ENCODE data around the gene CCNE1. TPM values are rescaled to one million over a fixed set of nuclear protein-coding genes. Genes with fewer than 3 reads are reported as not detected.

CCNE1 gene
- total RNA-seq, 1 donor from 2014 or later: 39.6 TPM

DNA sequence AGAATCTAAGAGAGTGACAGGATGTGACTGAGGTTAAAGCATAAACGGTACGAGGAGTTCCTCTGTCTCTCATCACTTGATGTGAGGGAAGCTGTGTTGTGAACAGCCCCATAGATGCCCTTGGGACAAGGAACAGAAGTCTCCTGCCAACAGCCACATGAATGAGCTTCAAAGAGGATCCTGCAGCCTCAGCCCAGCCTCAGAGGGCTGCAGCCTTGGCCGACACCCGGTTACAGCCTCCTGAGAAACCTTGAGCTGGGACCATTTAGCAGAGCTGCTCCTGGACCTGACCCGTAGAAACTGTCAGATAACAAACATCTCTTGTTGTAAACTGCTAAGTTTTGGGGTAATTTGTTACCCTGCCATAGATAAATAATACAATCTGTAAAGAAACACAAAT is 54.2 kb downstream of the CCNE1 start:
- no peak for DNase-seq (ENCODE audit: low spot score)
- H3K27me3 Mint-ChIP-seq (ENCODE audit: low read depth): peaks cover 24% of the 10 kb centered on the region
- peaks cover 1% of the 10 kb centered on the region for H3K4me1 Mint-ChIP-seq (ENCODE audit: low read depth)
- H3K36me3 Mint-ChIP-seq (ENCODE audit: low read depth): no peaks in the 10 kb centered on the region
- H3K9me3 Mint-ChIP-seq: peaks cover 15% of the 10 kb centered on the region
- no peak overlapping the region for H3K27ac Mint-ChIP-seq
- no peak overlapping the region for H3K4me3 Mint-ChIP-seq (ENCODE audit: low read depth)
- intact Hi-C loops (cut with micrococcal nuclease): no loop called here

DNA sequence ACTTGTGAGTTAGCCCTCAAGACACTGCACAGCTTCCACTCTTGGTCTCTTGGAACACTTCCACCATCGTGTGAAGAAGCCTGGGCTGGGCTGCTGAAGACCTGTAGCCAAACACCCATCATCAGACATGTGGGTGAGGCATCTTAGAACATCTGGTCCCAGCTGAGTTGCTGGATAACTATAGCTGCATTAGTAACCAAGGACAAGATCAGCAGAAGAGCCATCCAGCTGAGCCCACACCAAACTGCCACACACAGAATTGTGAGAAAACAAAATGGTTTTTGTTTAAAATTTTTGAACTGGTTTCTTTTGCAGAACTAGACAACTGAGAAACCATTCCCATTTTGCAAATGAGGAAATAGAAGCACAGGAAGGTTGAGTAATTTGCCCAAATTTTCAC is 56.2 kb downstream of the CCNE1 start:
- no peaks in the 10 kb centered on the region for H3K36me3 Mint-ChIP-seq (ENCODE audit: low read depth)

DNA sequence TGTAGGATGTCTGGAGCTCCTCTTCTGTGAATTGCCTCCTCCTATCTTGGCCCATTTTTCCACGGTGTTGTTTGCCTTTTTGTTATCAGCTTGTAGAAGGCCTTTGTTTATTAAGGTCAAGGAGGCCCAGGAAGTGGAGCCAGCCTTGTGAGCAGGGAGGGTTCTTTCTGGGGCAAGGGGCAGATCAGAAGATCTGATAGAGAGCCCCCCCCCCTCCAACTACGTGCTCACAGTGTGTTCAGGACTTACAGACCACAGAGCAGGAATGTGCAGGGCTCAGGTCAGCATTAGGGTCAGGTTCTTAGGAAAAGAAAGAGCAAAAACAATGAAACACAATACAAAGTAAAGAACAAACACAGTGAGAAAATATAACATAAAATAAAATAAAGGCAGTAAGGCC is 59.4 kb downstream of the CCNE1 start:
- H3K27ac Mint-ChIP-seq: no peak overlapping the region
- no peaks in the 10 kb centered on the region for H3K36me3 Mint-ChIP-seq (ENCODE audit: low read depth)
- intact Hi-C loops (cut with micrococcal nuclease): no loop called here
- DNase-seq (ENCODE audit: low spot score): no peak
- H3K4me1 Mint-ChIP-seq (ENCODE audit: low read depth): peaks cover 9% of the 10 kb centered on the region
- peaks cover 15% of the 10 kb centered on the region for H3K9me3 Mint-ChIP-seq
- no peak overlapping the region for H3K4me3 Mint-ChIP-seq (ENCODE audit: low read depth)
- H3K27me3 Mint-ChIP-seq (ENCODE audit: low read depth): peaks cover 21% of the 10 kb centered on the region

More for the DNA sequence above, 56.2 kb downstream of the CCNE1 start:
- H3K27ac Mint-ChIP-seq: no peak overlapping the region
- no peak for DNase-seq (ENCODE audit: low spot score)
- peaks cover 8% of the 10 kb centered on the region for H3K4me1 Mint-ChIP-seq (ENCODE audit: low read depth)
- intact Hi-C loops (cut with micrococcal nuclease): no loop called here
- H3K9me3 Mint-ChIP-seq: peaks cover 15% of the 10 kb centered on the region
- H3K4me3 Mint-ChIP-seq (ENCODE audit: low read depth): no peak overlapping the region
- H3K27me3 Mint-ChIP-seq (ENCODE audit: low read depth): peaks cover 27% of the 10 kb centered on the region

DNA sequence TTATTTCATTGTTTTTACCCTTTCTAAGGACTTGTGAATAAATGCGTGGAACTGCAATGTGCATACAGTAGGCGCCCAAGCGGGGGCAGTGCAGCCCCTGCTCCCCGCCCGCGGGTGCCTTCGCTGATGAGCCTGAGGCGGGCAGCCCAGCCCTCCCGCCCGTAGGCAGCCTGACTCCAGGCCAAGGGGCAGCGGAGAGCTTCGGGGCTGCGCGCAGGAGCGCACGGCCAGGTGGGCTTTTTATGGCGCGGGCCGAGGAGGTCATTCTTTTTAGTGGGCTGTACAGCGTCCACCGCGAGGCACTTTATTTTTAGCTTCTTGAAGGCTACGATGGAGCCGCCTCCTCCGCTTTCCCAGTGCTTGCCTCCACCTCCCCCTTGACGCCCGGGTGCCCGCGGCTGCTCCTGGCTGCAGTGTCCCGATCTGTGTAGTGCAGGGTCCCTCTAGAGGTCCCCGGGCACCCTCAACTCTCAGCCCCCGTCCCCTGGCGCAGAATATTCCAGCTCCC is 60.5 kb downstream of the CCNE1 start:
- no peak for DNase-seq (ENCODE audit: low spot score)
- H3K4me1 Mint-ChIP-seq (ENCODE audit: low read depth): peaks cover 11% of the 10 kb centered on the region
- H3K4me3 Mint-ChIP-seq (ENCODE audit: low read depth): peak overlapping the region; percentile 33
- H3K27ac Mint-ChIP-seq: no peak overlapping the region
- H3K27me3 Mint-ChIP-seq (ENCODE audit: low read depth): peaks cover 24% of the 10 kb centered on the region
- peaks cover 8% of the 10 kb centered on the region for H3K9me3 Mint-ChIP-seq
- H3K36me3 Mint-ChIP-seq (ENCODE audit: low read depth): no peaks in the 10 kb centered on the region
- intact Hi-C loops (cut with micrococcal nuclease): no loop called here

DNA sequence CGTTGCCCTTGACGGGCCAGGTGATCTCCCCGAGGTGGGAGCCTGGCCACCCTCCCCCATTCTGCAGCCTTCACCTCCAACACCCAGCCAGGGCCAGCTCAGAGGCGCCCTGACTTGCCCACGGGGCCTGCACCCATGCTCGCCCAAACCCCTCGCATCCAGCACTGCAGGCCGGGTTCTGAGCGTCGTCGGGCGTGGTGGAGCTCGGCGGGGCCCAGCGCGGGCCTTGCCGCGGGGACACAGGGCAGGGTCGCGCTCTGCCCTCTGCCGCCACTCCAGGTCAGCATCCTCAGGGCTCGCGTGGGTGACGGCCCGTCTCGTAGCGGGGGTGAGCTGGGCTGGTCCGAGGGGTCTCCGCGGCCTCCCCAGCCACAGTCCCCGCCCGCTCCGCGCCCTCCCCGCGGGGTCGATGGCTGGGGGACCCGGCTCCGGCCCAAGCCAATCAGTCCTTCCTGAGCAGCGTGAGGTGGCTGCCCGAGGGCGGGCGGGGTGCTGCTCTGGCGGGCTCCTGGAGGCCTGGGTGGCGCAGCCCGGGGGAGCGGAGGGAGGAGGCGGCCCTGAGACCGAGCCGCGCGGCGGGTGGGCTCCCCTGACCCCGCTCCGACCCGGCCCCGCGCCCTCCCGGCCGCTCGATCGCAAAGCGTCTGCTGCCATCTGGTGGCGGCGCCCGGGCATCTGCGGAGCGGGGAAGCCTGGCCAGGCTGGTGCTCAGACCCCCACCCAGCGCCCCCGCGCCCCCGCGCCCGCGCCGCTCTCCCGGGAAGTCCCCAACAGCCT is 61.4 kb downstream of the CCNE1 start:
- Mint-ChIP-seq H3K36me3 (ENCODE audit: low read depth) (no peaks in the 10 kb centered on the region), H3K27ac (no peak overlapping the region), H3K9me3 (peaks cover 3% of the 10 kb centered on the region), H3K4me3 (ENCODE audit: low read depth) (peak overlapping the region; percentile 71), H3K27me3 (ENCODE audit: low read depth) (peaks cover 24% of the 10 kb centered on the region), H3K4me1 (ENCODE audit: low read depth) (peaks cover 11% of the 10 kb centered on the region)
- intact Hi-C loops (cut with micrococcal nuclease): loop anchor here (1.0 kb wide), 2 partner anchors 113 to 143 kb away; no protein-coding TSS in a partner anchor
- peak; percentile 58 for DNase-seq (ENCODE audit: low spot score)

Other genes with a start within 250 kb of the CCNE1 start
- gene POP4, start 205.7 kb upstream of the CCNE1 start, total RNA-seq: 104 and 105 TPM in 2 replicates
- gene PLEKHF1, start 146.5 kb upstream of the CCNE1 start, total RNA-seq: 28.0 and 30.3 TPM in 2 replicates
- gene C19orf12, start 96.7 kb upstream of the CCNE1 start, total RNA-seq: 41.9 and 42.2 TPM in 2 replicates
- gene URI1, start 130.2 kb downstream of the CCNE1 start, total RNA-seq: 55.6 and 56.8 TPM in 2 replicates

All from activated T-helper 2 cell treated with anti-CD3 and anti-CD28 coated beads, Interferon-gamma antibody, Interleukin-2, Interleukin-4, amounts not matched to agents 10 μg/mL and 5 μg/mL and 100 μg/mL, durations not matched to agents 14 hours and 24 hours and 36 hours (primary cell).